ENCODE data around the gene TANC1.
"Not testable (repeated sequence)": the region's sequence is repeated elsewhere in the genome, so short reads cannot be mapped to it uniquely, and the experiment has no call there.

TANC1 gene

DNA sequence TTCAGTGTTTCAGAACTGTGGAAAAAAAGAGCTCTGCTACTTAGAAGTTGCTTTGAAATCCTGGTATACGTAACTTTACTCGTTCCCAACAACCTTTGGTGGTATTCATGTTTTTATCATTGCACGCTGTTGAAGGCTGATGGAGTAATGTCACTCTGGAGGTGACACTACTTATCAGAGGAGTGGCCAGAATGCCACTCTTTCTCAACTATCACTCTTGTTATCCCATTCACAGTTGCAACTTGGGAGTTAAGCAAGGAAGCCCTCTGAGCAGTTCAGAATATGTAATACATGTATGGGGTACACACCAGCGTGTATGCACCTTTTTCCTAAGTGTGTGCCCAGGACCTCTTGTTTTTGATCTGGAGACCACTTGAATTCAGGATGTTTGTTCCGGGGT, 53.6 kb downstream of the TANC1 start:
- Histone ChIP-seq H3K27me3 (ENCODE audit: control insufficient read depth, insufficient read depth, low read length) (no peaks in the 10 kb centered on the region), H3K9ac (ENCODE audit: low read length) (no peak overlapping the region), H3K4me1 (ENCODE audit: control insufficient read depth, insufficient read depth, low read length) (no peaks in the 10 kb centered on the region), H3K4me3 (ENCODE audit: low read length) (no peak overlapping the region), H3K36me3 (ENCODE audit: control insufficient read depth, insufficient read depth, low read length) (no peaks in the 10 kb centered on the region), H3K27ac (ENCODE audit: low read depth, low read length) (no peak overlapping the region)

DNA sequence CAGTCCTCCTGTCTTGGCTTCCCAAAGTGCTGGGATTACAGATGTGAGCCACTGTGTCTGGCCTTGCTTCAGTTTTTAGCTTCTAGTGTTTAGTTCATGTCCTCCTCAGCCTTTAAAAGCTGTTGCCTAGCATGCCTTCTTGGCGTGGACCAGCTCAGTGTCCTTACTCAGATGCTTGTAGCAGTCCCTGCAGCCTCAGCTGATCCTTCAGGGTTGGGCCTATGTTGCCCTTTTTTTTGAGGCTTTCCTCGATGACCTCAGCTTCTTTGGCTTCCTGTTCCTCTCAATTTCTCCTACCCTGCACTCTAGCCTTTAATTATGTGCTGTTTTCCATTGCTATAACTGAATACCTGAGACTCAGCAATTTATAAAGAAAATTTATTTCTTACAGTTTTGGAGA, 57.7 kb downstream of the TANC1 start:
- Histone ChIP-seq H3K4me3 (ENCODE audit: low read length) (no peak overlapping the region), H3K36me3 (ENCODE audit: control insufficient read depth, insufficient read depth, low read length) (no peaks in the 10 kb centered on the region), H3K4me1 (ENCODE audit: control insufficient read depth, insufficient read depth, low read length) (peaks cover 4% of the 10 kb centered on the region), H3K9ac (ENCODE audit: low read length) (no peak overlapping the region), H3K27me3 (ENCODE audit: control insufficient read depth, insufficient read depth, low read length) (no peaks in the 10 kb centered on the region), H3K27ac (ENCODE audit: low read depth, low read length) (no peak overlapping the region)

- Histone ChIP-seq H3K27me3 (ENCODE audit: control insufficient read depth, insufficient read depth, low read length) (no peaks in the 10 kb centered on the region), H3K4me1 (ENCODE audit: control insufficient read depth, insufficient read depth, low read length) (peaks cover 7% of the 10 kb centered on the region), H3K27ac (ENCODE audit: low read depth, low read length) (no peak overlapping the region), H3K9ac (ENCODE audit: low read length) (no peak overlapping the region), H3K36me3 (ENCODE audit: control insufficient read depth, insufficient read depth, low read length) (no peaks in the 10 kb centered on the region), H3K4me3 (ENCODE audit: low read length) (no peak overlapping the region)
Observed at GRCh38 chr2:159028776-159029175, 60.3 kb downstream of the TANC1 start.

- Histone ChIP-seq H3K4me3 (ENCODE audit: low read length) (no peak overlapping the region), H3K9ac (ENCODE audit: low read length) (no peak overlapping the region), H3K27ac (ENCODE audit: low read depth, low read length) (no peak overlapping the region), H3K27me3 (ENCODE audit: control insufficient read depth, insufficient read depth, low read length) (no peaks in the 10 kb centered on the region), H3K36me3 (ENCODE audit: control insufficient read depth, insufficient read depth, low read length) (no peaks in the 10 kb centered on the region), H3K4me1 (ENCODE audit: control insufficient read depth, insufficient read depth, low read length) (peaks cover 7% of the 10 kb centered on the region)
Observed at GRCh38 chr2:159029936-159030335, 61.5 kb downstream of the TANC1 start.

- Histone ChIP-seq H3K9ac (ENCODE audit: low read length) (no peak overlapping the region), H3K27ac (ENCODE audit: low read depth, low read length) (no peak overlapping the region), H3K27me3 (ENCODE audit: control insufficient read depth, insufficient read depth, low read length) (no peaks in the 10 kb centered on the region), H3K4me1 (ENCODE audit: control insufficient read depth, insufficient read depth, low read length) (peaks cover 7% of the 10 kb centered on the region), H3K4me3 (ENCODE audit: low read length) (no peak overlapping the region), H3K36me3 (ENCODE audit: control insufficient read depth, insufficient read depth, low read length) (no peaks in the 10 kb centered on the region)
Observed at GRCh38 chr2:159030674-159031380, 62.4 kb downstream of the TANC1 start.

- no peak overlapping the region for H3K4me3 ChIP-seq (ENCODE audit: low read length)
- H3K27ac ChIP-seq (ENCODE audit: low read depth, low read length), result no peak overlapping the region
- H3K9ac ChIP-seq (ENCODE audit: low read length), result no peak overlapping the region
- peaks cover 7% of the 10 kb centered on the region for H3K4me1 ChIP-seq (ENCODE audit: control insufficient read depth, insufficient read depth, low read length)
- no peaks in the 10 kb centered on the region for H3K36me3 ChIP-seq (ENCODE audit: control insufficient read depth, insufficient read depth, low read length)
- no peaks in the 10 kb centered on the region for H3K27me3 ChIP-seq (ENCODE audit: control insufficient read depth, insufficient read depth, low read length)
Observed at GRCh38 chr2:159032146-159032545, 63.7 kb downstream of the TANC1 start.

DNA sequence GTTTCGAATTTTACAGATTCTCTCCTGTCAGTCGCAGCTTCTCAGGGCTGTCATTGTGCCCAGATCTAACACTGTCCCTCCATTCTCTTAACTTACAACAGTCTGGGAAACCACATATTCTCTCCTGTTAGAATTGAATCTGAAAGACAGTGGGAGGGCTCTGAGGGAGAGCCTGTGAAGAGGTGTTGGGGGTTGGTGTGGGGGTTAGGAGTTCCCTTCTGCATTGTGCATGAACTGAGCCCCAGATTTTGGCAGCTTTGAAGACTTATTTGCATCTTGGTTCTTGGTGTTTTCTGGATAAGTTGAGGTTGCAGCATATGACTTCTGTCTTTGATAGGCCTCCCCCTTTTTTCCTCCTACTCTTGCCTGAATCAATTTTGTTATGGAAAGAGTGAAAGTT, 64.1 kb downstream of the TANC1 start:
- H3K27ac ChIP-seq (ENCODE audit: low read depth, low read length), result no peak overlapping the region
- H3K4me1 ChIP-seq (ENCODE audit: control insufficient read depth, insufficient read depth, low read length), result peaks cover 7% of the 10 kb centered on the region

DNA sequence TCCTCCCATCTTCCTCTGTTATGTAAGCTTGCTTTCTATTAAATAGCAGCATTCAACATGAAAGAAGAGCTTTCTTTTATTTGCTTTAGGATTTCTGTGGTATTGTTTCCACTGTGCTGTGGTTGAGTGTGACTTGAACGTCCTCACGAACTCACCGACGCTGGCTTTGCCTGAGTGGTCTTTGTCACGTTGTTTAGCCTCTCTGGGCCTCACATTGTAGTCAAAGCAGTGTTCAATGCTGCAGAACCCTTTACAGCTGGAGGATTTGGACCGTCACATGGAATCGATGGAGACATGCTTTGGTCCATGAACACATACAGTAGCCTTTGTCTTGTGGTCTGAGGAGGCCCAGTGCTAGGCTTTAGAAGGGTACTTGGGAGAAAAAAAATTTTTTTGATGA, 66.3 kb downstream of the TANC1 start:
- no peaks in the 10 kb centered on the region for H3K27me3 ChIP-seq (ENCODE audit: control insufficient read depth, insufficient read depth, low read length)
- H3K27ac ChIP-seq (ENCODE audit: low read depth, low read length), result no peak overlapping the region
- peaks cover 7% of the 10 kb centered on the region for H3K4me1 ChIP-seq (ENCODE audit: control insufficient read depth, insufficient read depth, low read length)
- H3K4me3 ChIP-seq (ENCODE audit: low read length), result no peak overlapping the region
- no peaks in the 10 kb centered on the region for H3K36me3 ChIP-seq (ENCODE audit: control insufficient read depth, insufficient read depth, low read length)
- H3K9ac ChIP-seq (ENCODE audit: low read length), result no peak overlapping the region

More for the DNA sequence above, 64.1 kb downstream of the TANC1 start:
- H3K27me3 ChIP-seq (ENCODE audit: control insufficient read depth, insufficient read depth, low read length), result no peaks in the 10 kb centered on the region
- no peaks in the 10 kb centered on the region for H3K36me3 ChIP-seq (ENCODE audit: control insufficient read depth, insufficient read depth, low read length)
- no peak overlapping the region for H3K9ac ChIP-seq (ENCODE audit: low read length)
- H3K4me3 ChIP-seq (ENCODE audit: low read length), result no peak overlapping the region

DNA sequence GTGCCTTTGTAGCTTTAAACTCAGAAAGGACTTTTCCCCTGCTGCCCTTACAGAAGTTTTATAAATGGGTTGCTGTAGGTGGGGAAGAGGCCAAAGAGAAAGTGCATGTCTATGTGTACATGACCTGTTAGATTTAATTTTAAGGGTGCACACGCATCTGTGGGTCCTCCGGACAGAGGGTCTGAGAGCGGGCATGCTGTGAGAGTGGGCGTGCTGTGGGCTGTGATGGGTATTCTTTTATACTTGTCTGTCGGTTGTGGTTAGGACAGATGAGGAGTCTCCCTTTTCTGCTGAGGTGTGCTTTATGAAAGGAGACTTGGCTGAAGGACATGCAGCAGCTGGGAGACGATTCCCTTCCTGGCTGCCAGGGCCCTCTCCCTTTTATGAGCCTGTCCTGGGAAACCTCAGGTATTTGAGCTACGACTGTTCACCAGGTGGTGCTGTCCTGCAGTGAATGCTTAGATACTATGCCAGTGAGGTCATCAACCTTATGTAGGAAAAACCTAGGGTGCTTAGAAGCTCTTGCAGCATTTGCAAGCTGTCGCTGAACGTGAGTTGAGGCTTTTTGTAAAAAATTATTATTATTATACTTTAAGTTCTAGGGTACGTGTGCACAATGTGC, 67.5 kb downstream of the TANC1 start:
- H3K36me3 ChIP-seq (ENCODE audit: control insufficient read depth, insufficient read depth, low read length), result no peaks in the 10 kb centered on the region
- no peak overlapping the region for H3K4me3 ChIP-seq (ENCODE audit: low read length)
- H3K27me3 ChIP-seq (ENCODE audit: control insufficient read depth, insufficient read depth, low read length), result no peaks in the 10 kb centered on the region
- no peak overlapping the region for H3K27ac ChIP-seq (ENCODE audit: low read depth, low read length)
- H3K4me1 ChIP-seq (ENCODE audit: control insufficient read depth, insufficient read depth, low read length), result peaks cover 5% of the 10 kb centered on the region
- no peak overlapping the region for H3K9ac ChIP-seq (ENCODE audit: low read length)

GRCh38 chr2:159036461-159036860, 68.0 kb downstream of the TANC1 start:
- H3K36me3 ChIP-seq (ENCODE audit: control insufficient read depth, insufficient read depth, low read length); H3K4me1 ChIP-seq (ENCODE audit: control insufficient read depth, insufficient read depth, low read length); H3K27ac ChIP-seq (ENCODE audit: low read depth, low read length); H3K27me3 ChIP-seq (ENCODE audit: control insufficient read depth, insufficient read depth, low read length); H3K4me3 ChIP-seq (ENCODE audit: low read length); H3K9ac ChIP-seq (ENCODE audit: low read length): not testable (repeated sequence)

- not testable (repeated sequence) for H3K27ac ChIP-seq (ENCODE audit: low read depth, low read length); H3K4me3 ChIP-seq (ENCODE audit: low read length); H3K9ac ChIP-seq (ENCODE audit: low read length); H3K27me3 ChIP-seq (ENCODE audit: control insufficient read depth, insufficient read depth, low read length); H3K36me3 ChIP-seq (ENCODE audit: control insufficient read depth, insufficient read depth, low read length); H3K4me1 ChIP-seq (ENCODE audit: control insufficient read depth, insufficient read depth, low read length)
Observed at GRCh38 chr2:159041328-159041727, 72.9 kb downstream of the TANC1 start.

DNA sequence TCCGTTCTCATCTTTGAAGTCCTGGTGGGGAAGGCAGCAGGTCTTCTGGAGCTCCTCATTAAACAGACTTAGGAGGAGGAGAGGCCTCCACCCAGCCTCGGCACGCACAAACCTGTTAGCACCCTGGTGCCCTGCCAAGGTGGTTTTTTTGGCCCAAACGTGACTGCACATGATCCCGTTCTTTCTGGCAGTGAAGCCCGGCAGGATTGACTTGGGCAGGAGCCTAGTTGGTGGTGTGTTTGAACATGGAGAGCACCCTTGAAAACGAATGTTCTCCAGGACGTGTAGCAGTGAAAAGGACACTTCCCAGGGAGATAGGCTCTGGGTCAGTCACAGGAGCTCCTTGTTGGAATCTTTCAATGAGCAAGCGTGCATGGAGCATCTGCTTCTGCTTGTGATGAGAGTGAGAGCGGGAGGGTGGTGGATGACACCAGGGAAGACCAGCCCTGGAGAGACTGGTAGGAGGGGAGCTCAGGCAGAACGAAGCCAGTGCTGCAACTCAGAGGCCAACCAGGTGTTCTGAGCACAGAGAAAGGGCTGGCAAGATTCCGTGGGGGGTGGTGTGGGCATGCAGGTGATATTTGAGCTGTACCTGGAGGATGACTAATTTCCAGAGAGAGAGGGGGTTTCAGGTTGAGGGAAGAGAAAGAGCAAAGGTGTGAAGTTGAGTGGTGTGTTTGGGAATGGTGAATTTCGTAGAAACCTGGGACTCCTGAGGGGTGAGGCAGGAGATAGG, 73.8 kb downstream of the TANC1 start:
- Histone ChIP-seq H3K36me3 (ENCODE audit: control insufficient read depth, insufficient read depth, low read length) (no peaks in the 10 kb centered on the region), H3K27me3 (ENCODE audit: control insufficient read depth, insufficient read depth, low read length) (no peaks in the 10 kb centered on the region), H3K4me3 (ENCODE audit: low read length) (no peak overlapping the region), H3K9ac (ENCODE audit: low read length) (no peak overlapping the region), H3K4me1 (ENCODE audit: control insufficient read depth, insufficient read depth, low read length) (no peaks in the 10 kb centered on the region), H3K27ac (ENCODE audit: low read depth, low read length) (no peak overlapping the region)
